Amygdala (tissue), 56 donors: Measurements from ENCODE around the gene FHIT.

Experiments
- DNase-seq, 56 donors: peaks; one replicate each; lab custom pipeline; 2025; lab: John Stamatoyannopoulos, UW

The FHIT gene

DNA sequence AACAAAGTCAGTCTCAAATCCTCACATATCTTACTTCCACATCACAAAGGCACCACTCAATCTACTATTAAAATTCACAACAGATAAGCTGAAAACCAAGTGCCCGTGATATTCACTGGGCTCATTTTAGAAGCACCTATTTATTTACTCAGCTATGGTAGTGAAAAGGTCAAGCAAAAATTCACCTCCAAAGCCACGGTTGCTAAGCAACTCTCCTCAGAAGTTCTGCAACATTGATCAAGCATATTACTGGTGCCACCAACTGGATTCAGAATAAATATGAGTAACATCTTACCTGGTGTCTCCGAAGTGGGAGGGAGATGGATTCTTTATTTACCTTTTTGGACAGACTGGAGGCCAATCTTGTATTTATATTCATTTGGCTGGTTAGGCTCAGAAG lies 714.8 kb downstream of the FHIT start:
- no peak for DNase-seq

DNA sequence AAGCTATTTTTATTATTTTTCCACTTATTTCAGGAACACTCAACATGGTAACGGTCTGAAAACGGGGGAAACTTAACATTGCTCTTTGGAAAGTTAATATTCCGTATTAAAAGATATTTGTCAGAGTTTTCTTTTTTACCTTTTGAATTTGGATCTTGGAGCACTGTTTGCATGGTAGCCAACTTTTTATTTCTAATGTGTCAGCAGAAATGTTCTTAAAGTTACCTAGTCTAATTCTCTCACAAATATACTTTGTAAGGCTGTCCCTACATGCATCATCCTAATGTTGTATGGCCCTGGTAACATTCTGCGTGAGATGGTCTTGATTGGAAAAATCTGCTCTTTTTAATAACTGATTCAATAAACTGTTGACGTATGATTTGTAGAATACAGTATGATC lies 719.5 kb downstream of the FHIT start:
- no peak for DNase-seq

DNA sequence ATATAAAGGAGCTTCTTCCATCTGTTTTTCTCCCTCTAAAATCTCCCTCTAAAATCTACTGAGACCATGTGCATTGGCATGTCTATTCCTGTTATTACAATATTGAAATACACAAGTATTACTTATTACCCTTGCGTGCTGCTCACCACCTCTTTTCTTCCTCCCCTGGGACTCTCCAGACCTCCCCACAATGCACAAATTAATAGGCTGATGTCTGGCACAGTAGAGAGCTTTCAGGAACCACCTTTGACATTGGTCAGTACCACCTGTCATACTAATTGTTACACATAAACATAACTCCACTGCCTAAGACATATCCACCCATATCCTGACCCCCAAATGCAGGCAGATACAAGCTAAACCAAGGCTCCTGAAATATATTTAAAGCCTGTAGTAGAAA lies 722.6 kb downstream of the FHIT start:
- no peak for DNase-seq

DNA sequence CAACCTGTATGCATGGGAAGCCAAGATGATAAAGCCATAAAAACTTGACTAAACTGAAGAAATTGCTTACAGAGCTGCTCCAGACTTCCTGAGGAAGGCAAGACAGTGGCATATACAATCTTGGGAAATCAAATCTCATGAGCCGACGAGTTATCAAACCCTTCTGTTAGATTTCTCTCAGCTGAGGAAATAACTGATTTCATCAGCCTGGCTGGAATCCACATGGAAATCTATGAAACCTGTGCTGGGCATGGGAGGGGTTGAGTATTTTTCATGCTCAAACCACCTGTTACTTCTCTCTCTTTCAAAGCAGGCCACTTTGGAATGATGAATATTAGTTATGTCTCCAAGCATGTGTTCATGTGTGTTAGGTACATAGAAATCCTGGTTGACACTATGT lies 727.7 kb downstream of the FHIT start:
- DNase-seq: no peak

DNA sequence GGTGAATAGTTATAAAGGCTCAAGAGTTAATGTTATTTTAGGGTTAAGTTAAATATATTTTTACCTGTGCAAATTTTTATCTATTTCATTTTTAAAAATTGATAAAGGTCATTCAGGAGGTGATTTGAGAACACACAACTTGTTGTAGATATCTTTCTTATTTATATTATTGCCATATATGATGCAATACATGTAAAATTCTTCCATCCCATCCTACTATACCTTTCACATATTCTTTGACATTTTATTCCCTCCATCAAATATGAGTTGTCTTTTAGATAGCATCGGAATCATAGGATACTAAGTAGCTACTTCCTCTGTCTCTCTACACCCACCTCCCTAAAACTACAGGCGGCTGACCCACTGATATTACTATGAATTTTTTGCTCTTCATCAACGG lies 734.1 kb downstream of the FHIT start:
- no peak for DNase-seq

DNA sequence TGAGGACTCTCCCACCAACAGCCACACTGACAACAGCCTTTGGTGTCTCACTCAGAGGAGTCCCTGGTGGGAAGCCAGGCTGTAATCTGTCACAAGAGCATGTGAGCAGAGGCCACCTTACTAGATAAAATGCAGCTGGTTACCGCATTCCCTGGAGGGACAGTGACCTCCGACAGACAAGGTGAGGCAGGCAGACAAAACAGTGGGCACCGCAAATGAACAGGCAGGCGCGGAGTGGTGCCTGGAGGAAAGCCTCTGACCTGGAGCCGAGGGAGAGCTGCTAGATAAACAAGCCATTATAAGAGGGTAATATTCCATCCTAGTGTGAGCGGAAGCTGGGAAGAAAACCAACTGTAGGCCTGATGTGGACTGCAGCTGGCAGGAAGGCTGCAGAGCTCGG lies 736.4 kb downstream of the FHIT start:
- DNase-seq: no peak

DNA sequence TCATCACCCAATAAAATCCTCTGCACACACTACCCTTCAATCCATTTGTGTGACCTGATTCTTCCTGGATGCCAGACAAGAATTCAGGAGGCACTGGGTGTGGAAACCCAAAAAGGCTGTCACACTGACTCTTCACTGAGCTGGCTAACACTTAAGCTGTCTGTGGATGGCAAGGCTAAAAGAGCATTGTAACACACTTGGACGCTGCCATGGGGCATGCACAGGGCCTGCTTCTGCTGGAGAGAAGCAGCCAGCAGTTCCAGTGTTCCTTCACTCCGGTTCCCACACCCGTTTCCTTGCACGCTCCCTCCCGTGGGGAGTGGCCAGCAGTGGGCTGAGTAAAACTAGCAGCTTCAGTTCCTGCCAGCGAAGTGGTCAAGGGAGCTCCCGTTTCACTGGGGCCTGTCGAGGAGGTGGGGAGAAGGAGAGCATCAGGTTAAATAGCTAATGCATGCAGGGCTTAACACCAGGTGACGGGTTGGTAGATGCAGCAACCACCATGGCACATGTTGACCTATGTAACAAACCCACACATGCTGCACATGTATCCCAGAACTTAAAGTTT lies 737.1 kb downstream of the FHIT start:
- DNase-seq: no peak

DNA sequence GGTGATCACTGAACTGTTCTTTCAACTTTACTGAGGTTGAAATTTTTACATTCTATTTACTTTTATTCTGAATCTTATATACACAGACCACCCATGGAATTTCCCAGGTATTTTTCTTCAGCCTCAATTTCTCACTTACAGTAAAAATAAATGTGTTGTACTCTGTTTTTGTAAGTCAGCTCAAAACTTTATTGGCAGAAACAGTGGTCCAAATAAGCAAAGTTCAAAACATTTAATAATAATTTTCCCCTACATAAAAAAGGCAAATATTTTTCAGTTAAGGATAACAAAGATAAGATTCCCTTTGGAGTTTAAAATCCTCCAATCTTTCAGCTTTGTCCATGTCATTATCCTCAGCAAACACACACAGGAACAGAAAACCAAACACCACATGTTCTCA lies 738.0 kb downstream of the FHIT start:
- DNase-seq: no peak

DNA sequence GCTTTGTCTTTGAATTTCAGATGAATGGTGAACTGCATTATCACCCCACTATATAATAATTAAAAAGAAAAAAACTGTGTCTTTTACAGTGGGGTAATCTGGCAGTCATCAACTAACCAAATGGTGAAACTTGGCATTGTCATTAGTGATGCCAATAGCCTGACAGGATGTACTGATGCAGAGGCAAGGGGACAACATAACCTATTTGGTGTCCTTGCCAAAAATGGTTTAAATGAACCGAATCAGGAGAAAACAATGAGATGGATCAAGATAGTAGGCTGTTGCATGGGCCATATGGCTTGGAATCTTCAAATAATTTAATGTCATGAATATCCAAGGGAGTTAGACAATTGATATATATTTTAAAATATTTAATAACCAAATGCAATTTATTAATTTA lies 738.7 kb downstream of the FHIT start:
- DNase-seq: no peak

DNA sequence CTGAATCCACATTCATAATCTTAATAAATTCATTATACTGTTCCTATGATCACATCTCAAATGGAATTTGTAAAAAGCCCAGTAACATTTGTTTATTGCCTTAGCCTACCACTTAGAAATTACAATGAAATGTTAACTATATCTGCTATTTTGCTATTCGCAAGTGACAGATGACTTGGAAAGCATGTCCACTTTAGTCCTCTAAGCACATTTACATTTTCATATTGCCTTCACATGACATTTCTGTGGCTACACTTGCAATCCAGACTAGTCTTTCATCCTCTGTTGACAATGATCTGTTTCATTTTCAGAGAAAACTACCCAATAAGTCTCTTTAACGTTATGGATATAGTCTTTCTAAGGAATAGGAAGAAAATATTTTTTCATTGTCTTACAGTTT lies 741.8 kb downstream of the FHIT start:
- no peak for DNase-seq

DNA sequence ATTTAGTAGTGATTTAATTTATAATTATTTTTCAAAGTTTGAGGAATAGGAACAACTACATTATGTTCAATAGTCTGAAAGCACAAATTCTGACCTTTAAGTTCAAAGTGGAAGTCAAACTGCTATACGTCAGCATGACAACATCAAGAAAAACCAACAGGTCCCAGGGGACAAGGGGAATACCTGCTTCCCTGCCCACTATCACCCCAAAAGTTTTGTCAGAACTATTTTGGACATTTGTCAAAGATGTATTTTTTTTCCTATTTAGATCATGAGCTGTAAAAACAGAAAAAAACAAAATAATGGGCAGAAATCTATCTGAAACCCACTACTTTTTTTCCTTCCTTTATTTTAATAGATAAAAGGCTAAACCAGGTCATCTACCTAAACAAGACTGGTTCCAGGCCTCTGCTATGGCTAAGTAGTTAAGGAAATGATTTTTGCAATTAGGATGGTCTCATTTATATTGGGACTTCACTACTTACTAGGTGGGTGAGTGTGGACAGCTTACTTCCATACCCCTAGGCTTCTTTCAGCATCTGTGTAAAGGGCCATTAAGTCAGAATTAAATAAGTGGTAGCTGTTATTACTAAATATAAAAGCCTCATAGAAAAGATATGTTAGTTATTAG lies 746.3 kb downstream of the FHIT start:
- no peak for DNase-seq

DNA sequence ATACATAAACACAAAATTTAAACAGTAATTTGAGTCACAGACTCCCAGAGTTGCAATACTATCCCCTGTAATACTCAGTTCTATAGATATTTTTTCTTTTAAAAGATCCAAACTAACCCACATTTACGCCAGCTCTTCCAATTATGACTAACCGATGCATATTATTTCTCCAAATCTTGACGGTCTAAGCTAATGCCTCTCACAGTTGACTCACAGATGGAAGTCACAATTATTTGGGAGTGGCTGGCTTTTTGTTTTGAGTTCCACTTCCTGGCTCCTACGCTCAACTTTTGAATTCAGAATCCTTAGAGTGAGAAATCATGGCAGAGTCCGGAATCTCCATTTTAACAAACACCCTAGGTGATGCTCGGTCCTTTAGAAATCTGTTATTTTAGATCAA lies 749.9 kb downstream of the FHIT start:
- DNase-seq: no peak

DNA sequence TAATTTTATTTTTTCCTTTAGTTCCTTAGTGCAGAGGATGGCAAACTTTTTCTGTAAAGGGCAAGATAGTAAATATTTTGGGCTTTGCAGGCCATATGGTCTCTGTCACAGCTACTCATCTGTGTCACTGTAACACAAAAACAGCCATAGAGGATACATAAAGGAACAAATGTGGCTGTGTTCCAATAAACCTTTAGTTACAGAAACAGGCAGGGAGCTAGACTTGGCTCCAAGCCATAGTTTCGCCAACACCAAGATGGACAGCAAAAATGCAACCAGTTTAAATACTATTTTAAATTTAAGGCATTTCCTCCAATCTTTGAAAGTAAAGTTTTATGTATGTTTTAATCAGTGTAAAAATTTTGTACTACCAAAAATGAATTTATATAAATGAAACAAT lies 753.4 kb downstream of the FHIT start:
- peak in 1 of 56 donors; percentile 1 for DNase-seq

DNA sequence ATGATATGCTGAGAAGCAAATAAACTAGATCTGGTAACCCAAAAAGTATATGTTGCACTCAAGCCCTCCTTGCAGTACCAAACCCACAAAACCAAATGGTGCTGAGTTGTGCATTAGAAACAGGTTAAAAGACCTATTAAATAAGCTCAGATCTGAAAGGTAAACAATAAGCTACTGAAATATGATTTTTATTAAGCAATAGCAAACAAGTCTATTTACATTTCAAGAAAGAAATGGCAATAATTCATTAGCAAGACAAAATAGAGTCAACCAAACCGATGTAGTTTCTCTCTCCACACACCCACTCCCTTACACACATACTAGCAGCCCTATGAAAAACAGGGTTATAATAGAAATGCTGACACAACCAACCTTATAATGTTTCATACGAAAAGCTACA lies 760.3 kb downstream of the FHIT start:
- no peak for DNase-seq

DNA sequence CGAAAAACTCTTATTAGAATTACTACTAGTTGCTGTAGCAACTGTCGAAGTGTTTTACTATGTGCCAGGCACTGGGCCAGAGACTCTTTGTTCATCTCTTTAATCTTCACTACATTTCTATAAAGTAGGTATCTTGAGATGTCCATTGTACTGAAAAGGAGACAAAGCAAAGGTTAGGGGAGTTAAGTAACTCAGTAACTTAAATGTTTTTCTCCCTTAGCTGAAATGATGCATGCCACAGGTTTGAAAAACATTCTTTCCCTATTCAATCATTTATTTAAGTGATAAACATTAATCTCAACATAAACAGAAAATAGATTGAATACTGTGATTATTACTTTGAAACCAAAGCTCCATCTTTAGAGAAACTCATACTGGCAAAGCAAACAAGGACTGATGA lies 776.2 kb downstream of the FHIT start:
- no peak for DNase-seq

DNA sequence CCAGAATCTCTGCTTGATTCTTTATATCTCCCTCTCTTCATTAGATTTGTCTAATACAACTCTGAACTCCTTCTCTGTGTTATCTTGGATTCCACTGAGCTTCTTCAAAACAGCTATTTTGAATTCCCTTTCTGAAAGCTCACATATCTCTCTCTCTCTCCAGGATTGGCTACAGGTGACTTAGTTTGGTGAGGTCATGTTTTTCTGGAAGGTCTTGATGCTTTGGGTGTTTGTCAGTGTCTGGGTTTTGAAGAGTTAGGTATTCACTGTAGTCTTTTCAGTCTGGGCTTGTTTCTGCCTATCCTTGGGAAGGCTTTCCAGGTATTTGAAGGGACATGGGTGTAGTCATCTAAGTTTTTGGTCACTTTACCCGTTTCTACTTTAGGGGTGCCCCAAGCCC lies 781.8 kb downstream of the FHIT start:
- DNase-seq: no peak

DNA sequence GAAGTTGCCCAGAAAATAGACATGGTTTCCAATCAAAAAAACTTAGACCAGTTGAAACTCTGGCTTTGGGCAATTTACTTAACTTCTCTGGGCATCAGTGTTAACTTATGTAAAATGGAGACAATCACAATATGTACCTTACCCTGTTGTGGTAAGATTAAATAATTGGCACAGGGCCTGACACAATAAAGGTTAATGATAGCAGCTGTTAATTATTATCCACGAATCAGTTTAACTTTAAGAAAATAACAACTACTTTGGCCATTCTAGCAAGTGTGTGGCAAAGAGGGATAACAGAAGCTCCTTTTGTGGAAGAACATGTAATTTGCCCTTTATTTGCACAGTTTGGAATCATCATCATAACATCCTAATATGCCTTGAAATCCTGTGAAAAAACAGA lies 787.6 kb downstream of the FHIT start:
- no peak for DNase-seq

DNA sequence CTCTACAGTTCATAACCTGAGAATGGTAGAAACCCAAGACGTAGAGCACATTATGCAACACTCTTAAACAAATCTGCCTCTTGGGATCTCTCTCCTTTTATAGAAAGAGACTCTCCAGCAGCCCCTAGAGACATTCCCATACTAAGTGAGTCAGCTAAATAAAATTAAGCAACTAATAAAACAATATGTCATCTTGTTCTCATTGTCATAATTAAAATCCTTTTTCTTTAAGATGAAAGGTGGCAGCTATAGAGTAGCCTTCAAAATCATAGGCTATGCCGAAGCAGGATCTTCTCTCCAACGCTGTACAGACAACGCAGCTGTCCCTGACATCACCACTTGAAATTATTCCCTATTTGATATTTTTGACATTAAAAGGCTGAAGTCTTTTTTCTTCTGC lies 790.0 kb downstream of the FHIT start:
- no peak for DNase-seq

DNA sequence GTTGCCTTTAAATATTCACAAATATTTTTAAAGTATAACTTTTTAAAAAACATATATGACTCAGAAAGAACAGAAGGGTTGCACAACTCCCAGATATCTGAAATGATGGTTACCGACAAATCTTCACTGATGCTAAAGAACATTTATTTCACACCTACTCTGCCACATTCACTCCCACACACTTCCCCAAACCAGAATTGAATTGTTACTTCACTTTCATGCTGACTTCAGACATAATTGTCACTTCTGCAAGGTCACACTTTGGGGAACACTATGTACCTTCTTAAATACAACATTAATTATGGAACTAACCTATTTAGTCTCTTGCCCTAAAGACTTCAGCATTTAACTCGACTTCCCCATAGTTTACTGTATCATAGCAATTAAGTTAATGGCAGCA lies 795.1 kb downstream of the FHIT start:
- DNase-seq: peak in 3 of 56 donors; percentile 1 to 27 (median 7)

DNA sequence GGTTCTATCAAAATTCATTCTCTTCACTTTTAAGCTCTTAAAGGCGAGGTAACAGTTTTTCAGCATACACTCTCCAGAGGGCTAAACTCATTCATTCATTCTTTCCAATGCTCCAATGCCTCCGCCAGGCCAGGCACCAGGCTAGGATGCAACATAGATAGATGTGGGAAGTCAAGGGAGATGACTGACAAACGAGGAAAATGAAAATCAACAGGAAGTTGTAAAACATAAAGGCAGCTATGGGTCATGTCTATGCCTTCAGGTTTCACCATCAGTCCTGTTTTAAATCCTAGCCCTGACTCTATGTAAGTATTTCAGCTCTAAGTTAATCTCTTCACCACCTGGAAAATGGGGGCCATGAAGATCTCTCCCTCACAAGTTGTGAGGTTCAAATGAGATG lies 797.9 kb downstream of the FHIT start:
- DNase-seq: no peak

DNA sequence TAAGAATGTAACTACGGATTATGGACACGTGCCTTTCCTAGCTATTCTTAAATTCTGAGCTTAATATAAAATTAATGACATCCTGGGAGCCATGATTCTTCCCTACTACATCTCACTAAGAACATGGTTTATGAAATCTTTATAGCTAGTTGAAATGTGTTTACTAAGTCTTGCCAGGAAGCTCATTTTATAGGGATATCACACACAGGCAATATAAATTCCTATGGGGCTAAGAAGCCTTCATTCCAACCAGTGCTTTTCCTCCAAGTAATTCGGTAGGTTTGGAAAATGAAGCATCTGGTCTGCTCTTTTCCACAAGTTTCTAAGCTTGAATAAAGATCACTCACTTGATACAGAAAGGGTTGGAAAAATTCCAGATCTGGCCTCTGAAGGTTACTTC lies 802.6 kb downstream of the FHIT start:
- DNase-seq: no peak

DNA sequence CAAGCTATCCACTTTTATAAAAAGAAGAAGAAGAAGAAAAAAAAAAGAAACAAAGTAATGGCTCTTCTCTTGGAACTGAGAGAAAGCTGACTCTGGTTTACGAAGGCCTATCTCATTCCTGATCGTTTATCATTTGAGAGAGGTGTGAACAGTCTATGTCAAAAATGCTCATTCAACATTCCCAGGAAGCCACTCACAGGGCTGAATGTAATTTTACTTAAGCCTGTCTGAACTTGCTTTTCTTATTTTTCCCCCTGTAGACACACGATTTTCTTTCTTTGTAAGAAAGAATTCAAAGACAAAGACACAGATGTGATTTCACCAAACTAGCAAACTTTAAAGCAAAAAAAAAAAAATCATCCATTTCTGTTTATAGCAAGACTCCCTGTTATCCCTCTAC lies 805.8 kb downstream of the FHIT start:
- no peak for DNase-seq

DNA sequence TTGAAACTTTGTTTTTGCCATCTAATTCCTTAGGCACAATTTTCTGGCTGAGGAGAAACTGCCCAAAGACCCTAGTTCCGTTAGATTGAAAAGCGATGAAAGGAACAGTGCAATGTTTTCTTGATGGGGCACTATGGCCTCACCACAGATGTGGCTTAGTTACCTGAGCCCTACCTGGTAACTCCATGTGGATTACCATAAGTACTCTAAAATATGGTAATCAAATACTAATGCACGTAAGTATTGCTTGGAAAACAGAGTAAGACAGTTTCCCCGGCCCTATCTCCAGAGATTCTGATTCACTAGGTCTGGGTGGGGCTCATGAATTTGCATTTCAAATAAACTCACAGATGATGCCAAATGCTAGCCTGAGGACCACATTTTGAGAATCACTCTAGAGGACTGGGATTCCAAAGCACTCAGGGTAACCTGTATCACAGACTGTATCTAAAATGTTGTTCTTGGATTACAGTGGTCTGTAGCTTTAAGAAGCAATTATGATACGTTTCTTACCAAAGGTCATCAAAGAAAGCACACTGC lies 806.3 kb downstream of the FHIT start:
- DNase-seq: no peak
